Measurements from ENCODE around the gene RIF1. TPM values are rescaled to one million over a fixed set of nuclear protein-coding genes. Genes with fewer than 3 reads are reported as not detected.

RIF1 gene
- total RNA-seq, 4 donors from 2014 or later = 24.8 to 58.8 (median 33.5) TPM

DNA sequence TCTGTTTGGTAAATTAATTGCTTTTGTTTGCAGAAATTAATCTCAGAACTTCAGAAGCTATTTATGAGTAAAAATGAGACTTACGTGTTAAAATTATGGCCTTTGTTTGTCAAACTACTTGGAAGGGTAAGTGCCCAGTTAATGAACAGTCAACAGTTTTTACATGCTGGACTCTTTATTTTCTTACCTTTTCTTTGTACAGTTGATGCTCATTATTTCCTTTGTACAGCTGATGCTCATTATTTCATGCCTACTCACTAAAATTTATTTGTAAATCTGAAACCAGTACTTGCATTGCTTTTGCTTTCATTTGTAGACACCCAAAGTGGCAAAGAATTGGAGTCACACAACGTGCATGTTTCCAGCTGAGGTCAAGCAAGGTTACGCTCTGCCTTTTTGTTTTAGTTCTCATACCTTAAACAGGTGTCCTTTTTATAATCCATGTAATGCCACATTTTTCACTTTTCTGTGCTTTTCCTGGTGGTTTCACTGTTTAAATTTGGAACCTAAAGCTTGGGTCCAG, 13.3 kb downstream of the RIF1 start:
- peaks cover 65% of the 10 kb centered on the region for H3K36me3 ChIP-seq

DNA sequence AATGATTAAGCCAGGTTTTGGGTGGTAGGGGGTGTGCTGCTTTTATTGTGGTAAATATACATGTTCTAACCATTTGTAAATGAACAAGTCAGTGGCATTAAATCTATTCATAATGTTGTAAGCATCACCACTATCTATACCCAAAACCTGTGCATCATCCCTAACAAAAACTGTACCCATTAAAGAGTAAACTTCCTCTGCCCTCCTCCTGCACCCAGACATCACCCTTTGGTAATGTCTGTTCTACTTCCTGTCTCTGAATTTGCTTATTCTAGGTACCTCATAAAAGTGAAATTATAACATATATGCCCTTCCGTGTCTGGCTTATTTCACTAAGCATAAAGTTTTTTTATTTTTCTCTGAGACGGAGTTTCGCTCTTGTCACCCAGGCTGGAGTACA, 14.1 kb downstream of the RIF1 start:
- DNase-seq (ENCODE audit: low spot score in 2 of 2) = no peak
- H3K4me1 ChIP-seq = no peaks in the 10 kb centered on the region
- H3K36me3 ChIP-seq = peaks cover 60% of the 10 kb centered on the region
- no peaks in the 10 kb centered on the region for H3K27me3 ChIP-seq
- TF ChIP-seq, protein P1, sequence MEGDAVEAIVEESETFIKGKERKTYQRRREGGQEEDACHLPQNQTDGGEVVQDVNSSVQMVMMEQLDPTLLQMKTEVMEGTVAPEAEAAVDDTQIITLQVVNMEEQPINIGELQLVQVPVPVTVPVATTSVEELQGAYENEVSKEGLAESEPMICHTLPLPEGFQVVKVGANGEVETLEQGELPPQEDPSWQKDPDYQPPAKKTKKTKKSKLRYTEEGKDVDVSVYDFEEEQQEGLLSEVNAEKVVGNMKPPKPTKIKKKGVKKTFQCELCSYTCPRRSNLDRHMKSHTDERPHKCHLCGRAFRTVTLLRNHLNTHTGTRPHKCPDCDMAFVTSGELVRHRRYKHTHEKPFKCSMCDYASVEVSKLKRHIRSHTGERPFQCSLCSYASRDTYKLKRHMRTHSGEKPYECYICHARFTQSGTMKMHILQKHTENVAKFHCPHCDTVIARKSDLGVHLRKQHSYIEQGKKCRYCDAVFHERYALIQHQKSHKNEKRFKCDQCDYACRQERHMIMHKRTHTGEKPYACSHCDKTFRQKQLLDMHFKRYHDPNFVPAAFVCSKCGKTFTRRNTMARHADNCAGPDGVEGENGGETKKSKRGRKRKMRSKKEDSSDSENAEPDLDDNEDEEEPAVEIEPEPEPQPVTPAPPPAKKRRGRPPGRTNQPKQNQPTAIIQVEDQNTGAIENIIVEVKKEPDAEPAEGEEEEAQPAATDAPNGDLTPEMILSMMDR (IDR thresholded peaks at IDR 0.05) = no peak
- no peak for TF ChIP-seq POLR2A (IDR thresholded peaks at IDR 0.05)
- H3K4me3 ChIP-seq = no peak overlapping the region
- no peak overlapping the region for H3K27ac ChIP-seq
- WGBS = 90% methylated on average over 3 of the region's 3 CpGs
- H3K9me3 ChIP-seq = no peaks in the 10 kb centered on the region

More for the DNA sequence above, 13.3 kb downstream of the RIF1 start:
- 81% methylated on average over 3 of the region's 3 CpGs for WGBS
- H3K27me3 ChIP-seq = no peaks in the 10 kb centered on the region
- no peak overlapping the region for H3K27ac ChIP-seq
- no peak overlapping the region for H3K4me3 ChIP-seq
- H3K9me3 ChIP-seq = no peaks in the 10 kb centered on the region
- TF ChIP-seq POLR2A (IDR thresholded peaks at IDR 0.05) = no peak
- TF ChIP-seq, protein P1 (IDR thresholded peaks at IDR 0.05) = no peak
- no peak for TF ChIP-seq POLR2AphosphoS5 (IDR thresholded peaks at IDR 0.05)
- no peak for TF ChIP-seq EP300 (IDR thresholded peaks at IDR 0.05)
- DNase-seq (ENCODE audit: low spot score in 2 of 2) = no peak
- no peaks in the 10 kb centered on the region for H3K4me1 ChIP-seq

DNA sequence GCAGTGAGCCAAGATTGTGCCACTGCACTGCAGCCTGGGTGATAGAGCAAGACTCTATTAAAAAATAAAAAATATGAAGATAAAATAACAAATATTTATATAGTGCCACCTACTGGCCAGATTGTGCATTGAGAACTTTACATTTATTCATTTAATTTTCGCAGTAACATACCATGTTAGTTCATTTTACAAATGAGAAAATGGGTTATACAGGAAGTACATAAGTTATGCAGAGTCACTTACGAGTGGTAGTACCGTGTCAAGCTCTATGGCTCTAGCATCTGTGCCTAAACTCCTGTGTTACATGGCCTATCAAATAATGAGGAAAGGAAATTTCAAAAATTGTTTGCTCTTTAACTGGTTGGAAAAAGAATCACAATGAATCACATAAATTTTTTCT, 27.9 kb downstream of the RIF1 start:
- H3K27ac ChIP-seq = no peak overlapping the region
- peaks cover 68% of the 10 kb centered on the region for H3K36me3 ChIP-seq
- no peak overlapping the region for H3K4me3 ChIP-seq
- H3K9me3 ChIP-seq = no peaks in the 10 kb centered on the region
- 44% methylated on average over 3 of the region's 3 CpGs for WGBS
- TF ChIP-seq EP300 (IDR thresholded peaks at IDR 0.05) (no peak), POLR2AphosphoS5 (IDR thresholded peaks at IDR 0.05) (no peak), POLR2A (IDR thresholded peaks at IDR 0.05) (no peak)
- TF ChIP-seq, protein P1 (IDR thresholded peaks at IDR 0.05) = peak in 1 of 2 donors; percentile 47
- no peak for DNase-seq (ENCODE audit: low spot score in 2 of 2)
- no peaks in the 10 kb centered on the region for H3K27me3 ChIP-seq
- no peaks in the 10 kb centered on the region for H3K4me1 ChIP-seq

DNA sequence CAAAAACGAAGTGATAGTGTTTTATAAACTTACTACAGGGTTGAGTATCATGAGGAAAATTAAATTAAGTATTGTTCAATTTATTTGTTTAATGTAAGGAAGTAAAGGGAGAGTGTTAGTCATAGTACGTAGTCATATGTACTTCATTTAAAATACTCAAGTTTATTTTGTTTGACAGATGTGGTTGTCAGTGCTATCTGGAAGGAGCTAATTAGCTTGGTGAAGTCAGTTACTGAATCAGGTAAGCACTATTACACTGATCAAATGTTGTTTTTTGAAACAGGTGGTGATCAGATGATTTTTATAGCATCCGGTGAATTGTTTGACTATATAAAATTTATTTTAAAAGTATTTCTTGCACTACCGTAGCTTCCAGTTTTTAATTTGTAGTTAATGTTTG, 28.8 kb downstream of the RIF1 start:
- TF ChIP-seq, protein P1 (IDR thresholded peaks at IDR 0.05) = no peak
- TF ChIP-seq EP300 (IDR thresholded peaks at IDR 0.05) (no peak), POLR2A (IDR thresholded peaks at IDR 0.05) (no peak), POLR2AphosphoS5 (IDR thresholded peaks at IDR 0.05) (no peak)
- no peak overlapping the region for H3K4me3 ChIP-seq
- no peaks in the 10 kb centered on the region for H3K4me1 ChIP-seq
- no peak overlapping the region for H3K27ac ChIP-seq
- H3K27me3 ChIP-seq = no peaks in the 10 kb centered on the region
- 92% methylated on average over 4 of the region's 4 CpGs for WGBS
- H3K9me3 ChIP-seq = no peaks in the 10 kb centered on the region
- DNase-seq (ENCODE audit: low spot score in 2 of 2) = no peak
- H3K36me3 ChIP-seq = peaks cover 60% of the 10 kb centered on the region

DNA sequence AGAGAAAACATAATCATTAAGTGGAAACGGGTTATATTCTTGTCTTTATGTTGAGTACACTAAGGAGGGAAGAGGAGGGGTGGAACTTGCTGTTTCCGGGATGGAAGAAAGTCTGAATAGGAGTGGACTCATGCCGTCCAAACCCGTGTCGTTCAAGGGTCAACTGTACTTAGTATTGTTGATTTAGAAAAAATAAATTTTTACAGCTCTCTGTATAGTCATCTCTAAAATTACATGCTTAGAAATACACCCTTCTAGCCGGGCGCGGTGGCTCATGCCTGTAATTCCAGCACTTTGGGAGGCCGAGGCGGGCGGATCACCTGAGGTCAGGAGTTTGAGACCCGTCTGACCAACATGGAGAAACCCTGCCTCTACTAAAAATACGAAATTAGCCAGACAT, 29.4 kb downstream of the RIF1 start:
- 94% methylated on average over 13 of the region's 13 CpGs for WGBS
- TF ChIP-seq, protein P1 (IDR thresholded peaks at IDR 0.05) = no peak
- TF ChIP-seq EP300 (IDR thresholded peaks at IDR 0.05) (no peak), POLR2AphosphoS5 (IDR thresholded peaks at IDR 0.05) (no peak), POLR2A (IDR thresholded peaks at IDR 0.05) (no peak)
- H3K36me3 ChIP-seq = peaks cover 59% of the 10 kb centered on the region
- H3K27me3 ChIP-seq = no peaks in the 10 kb centered on the region
- no peak overlapping the region for H3K4me3 ChIP-seq
- no peaks in the 10 kb centered on the region for H3K9me3 ChIP-seq
- H3K27ac ChIP-seq = no peak overlapping the region
- H3K4me1 ChIP-seq = no peaks in the 10 kb centered on the region
- no peak for DNase-seq (ENCODE audit: low spot score in 2 of 2)

Measured in suprapubic skin (tissue), 4 donors.